Stimulated activated CD8-positive, alpha-beta memory T cell treated with anti-CD3 and anti-CD28 coated beads, Interleukin-2, amount 100 ng/mL, for 1 hour (primary cell): ENCODE measurements around the gene GJC2.
"Not testable (repeated sequence)": the region's sequence is repeated elsewhere in the genome, so short reads cannot be mapped to it uniquely, and the experiment has no call there.

ENCODE experiments used
- DNase-seq, 2 donors: peaks; one replicate each; pipeline ENCODE4 v3.0.0-alpha.2; 2020; ENCODE audit warnings: low read depth in 2 of 2

The GJC2 gene

GRCh38 chr1:228173528-228174481, 24.1 kb downstream of the GJC2 start:
- DNase-seq: not testable (repeated sequence)

- DNase-seq: peak in 1 of 2 donors; percentile 20
These were observed 25.0 kb downstream of the GJC2 start for GRCh38 chr1:228174482-228175315.

DNA sequence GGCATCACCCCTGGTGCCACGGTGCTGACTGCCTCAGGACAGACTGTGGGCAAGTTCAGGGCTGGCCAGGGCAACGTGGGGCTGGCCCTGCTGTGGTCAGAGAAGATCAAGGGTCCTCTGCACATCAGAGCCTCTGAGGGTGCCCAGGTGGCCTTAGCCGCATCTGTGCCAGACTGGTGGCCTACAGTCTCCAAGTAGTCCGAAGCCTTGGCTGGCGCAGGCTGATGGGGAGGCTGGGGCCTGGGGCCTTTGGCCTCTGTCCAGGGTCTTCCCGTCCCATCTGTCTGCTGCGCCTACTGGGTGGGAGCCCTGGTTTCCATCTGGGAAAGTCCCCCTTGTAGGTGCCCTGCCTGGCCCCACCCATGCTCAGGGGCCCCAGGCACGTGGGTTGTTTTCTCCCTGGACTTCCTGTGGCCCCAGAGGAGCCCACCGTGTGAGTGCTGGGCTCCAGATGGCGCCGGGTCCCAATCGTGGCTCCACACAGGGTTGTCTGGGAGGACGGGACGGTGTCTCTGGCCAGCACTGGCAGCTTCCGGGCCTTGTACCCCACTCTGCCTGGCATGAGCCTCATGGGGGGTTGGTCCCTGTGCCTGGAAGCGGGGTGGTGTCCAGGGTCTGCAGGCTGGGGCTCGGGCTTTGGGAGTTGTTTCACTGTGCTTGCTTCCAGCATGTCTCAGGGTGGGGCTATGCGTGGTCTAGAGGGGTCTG, 25.7 kb downstream of the GJC2 start:
- DNase-seq: no peak

- no peak for DNase-seq
These were observed 26.3 kb downstream of the GJC2 start for GRCh38 chr1:228176024-228176395.

GRCh38 chr1:228176461-228177182, 26.9 kb downstream of the GJC2 start:
- DNase-seq: no peak

DNA sequence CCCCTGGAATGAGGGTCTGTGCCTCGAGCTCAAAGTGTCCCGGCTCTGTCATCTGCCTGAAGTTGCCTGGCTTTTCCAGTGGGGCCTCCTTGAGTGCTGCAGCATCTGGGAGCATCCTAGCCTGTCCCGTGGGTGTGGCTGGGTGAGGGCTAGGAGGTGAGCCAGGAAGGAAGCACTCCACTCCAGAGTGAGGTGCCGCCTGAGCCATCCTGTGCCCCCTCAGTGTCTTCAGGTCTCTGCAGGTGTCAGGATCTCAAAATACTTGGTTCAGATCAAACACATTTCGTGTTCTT, 27.4 kb downstream of the GJC2 start:
- no peak for DNase-seq

DNA sequence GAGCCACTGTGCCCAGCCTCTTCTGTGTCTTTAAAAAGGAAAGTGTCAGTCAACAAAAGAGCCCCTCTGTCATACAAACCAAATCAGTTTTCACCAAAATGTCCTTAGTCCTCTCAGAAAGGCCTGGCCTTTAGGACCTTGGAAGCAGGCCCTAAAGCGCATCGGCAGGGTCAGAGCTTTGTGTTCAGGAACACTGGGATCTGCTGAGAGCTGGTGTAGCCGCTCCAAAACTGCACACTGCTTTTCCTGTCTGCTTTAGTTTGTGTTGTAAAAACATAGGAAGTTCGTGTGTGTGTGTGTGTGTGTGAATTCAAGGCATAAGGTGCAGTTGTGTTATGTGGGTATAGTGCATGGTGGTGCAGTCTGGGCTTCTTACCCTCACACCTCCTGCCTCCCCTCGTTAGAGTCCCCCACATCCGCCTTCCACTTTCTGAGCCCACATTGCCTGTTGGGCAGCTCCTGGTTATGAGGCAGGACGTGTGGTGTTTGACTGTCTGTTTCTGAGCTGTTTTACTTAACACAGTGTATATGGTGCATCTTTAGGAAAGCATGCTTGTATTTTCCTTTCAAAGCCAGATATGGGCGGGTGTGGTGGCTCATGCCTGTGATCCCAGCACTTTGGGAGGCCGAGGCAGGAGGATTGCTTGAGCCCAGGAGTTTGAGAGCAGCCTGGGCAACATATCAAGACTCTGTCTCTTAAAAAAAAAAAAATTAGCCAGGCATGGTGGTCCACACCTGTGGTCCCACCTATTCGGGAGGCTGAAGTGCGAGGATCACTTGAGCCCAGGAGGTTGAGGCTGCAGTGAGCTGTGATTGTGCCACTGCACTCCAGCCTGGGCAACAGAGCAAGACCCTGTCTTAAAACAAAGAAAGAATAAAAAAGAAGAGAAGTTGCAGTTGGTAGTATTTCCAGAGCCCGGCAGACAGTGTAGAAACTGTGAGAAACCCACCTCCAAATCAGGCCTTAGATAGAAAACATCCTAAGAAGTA, 28.3 kb downstream of the GJC2 start:
- no peak for DNase-seq

GRCh38 chr1:228178737-228179684, 29.3 kb downstream of the GJC2 start:
- no peak for DNase-seq

DNA sequence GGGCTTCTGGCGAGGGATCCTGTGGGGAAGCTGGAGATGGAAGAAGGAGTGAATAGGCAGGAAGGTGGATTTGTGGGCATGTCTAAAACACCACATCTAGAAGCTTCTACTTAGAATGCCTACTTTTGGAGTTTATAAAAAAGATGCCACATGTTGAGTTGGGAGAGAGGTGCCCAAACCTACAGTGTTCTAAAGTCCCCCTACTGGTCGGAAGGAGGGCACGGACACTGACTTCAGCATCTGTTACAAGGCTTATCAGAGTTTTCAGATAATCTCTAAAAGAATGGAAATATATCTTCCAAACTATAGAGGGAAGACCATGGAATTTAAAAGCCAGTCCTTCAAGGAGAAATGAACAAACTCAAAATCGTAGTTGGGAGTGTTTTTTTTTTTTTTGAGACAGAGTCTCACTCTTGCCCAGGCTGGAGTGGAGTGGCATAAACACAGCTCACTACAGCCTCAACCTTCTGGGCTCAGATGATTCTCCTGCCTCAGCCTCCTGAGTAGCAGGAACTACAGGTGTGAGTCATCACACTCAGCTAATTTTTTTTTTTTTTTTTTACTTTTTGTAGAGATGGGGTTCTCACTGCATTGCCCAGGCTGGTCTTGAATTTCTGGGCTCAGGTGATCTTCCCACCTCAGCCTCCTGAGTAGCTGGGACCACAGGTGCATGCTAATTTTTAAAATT, 30.7 kb downstream of the GJC2 start:
- no peak for DNase-seq

DNA sequence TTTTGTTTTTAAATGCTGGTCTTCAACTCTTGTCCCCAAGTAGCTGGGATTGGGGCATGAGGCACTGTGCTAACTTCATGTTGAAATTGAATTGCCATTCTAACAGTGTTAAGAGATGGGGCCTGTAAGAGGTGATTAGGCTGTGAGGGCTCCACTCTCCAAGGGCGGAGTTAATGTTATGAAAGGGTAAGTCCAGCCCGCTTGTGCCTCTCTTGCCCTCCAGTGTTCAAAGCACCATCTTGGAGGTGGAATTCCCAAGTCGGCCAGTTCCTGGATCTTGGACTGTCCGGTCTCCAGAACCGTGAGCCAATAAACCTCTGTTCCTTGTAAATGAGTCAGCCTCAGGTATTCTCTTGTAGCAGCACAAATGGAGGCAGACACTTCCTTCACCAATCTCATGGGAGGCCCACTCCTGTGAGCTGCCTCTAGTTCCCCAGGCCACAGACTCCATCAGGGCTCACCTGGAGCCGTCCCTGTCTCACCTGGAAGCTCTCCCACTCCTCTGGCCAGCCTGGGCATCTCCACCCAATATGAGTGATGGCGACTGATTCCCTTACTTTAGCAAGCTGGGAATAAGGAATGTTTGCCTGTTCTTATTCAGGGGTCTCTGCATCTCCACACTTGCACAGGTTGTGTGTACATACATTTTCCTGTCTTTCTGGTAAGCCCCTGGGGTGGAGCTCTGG, 31.4 kb downstream of the GJC2 start:
- DNase-seq: no peak

DNA sequence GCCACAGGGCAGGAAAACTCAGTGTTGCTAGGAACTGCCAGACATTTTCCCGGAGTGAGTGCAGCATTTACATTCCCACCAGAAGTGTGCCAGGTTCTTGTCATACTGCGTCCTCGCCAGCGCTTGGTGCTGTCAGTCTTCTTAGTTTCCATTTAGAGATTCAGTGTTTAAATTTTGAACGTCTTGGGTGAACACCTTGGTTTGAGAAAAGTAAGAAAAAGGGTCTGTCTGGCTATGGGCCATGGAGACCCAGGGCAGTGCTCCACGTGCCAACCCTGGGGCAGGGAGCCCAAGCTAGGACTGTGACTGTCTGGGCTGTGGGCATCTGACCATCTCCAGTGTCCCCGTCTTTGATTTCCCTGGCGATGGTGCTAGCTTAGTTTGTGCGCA, 31.9 kb downstream of the GJC2 start:
- no peak for DNase-seq

DNA sequence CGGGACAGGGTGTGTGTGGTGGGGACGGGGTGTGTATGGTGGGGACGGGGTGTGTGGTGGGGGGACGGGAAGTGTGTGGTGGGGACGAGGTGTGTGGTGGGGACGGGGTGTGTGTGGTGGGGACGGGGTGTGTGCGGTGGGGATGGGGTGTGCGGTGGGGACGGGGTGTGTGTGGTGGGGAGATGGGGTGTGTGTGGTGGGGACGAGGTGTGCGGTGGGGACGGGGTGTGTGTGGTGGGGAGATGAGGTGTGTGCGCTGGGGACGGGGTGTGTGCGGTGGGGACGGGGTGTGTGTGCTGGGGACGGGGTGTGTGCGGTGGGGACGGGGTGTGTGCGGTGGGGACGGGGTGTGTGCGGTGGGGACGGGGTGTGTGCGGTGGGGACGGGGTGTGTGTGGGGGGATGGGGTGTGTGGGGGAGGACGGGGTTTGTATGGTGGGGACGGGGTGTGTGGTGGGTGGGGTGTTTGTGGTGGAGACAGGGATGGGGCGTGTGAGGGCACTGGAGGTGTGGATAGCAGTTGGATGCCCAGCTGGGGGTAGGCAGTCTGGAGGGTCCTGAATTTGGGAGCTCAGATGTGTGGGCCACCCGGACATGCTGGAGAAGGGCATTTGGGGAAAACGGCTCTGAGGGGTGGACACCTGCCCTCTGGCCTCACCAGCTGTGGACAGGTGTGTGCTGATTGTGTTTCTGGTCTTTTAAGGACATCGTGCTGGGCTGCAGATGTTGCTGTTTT, 32.7 kb downstream of the GJC2 start:
- DNase-seq: no peak

- DNase-seq: no peak
These were observed 34.4 kb downstream of the GJC2 start for GRCh38 chr1:228184152-228184551.

GRCh38 chr1:228185641-228185965, 35.9 kb downstream of the GJC2 start:
- DNase-seq: no peak

DNA sequence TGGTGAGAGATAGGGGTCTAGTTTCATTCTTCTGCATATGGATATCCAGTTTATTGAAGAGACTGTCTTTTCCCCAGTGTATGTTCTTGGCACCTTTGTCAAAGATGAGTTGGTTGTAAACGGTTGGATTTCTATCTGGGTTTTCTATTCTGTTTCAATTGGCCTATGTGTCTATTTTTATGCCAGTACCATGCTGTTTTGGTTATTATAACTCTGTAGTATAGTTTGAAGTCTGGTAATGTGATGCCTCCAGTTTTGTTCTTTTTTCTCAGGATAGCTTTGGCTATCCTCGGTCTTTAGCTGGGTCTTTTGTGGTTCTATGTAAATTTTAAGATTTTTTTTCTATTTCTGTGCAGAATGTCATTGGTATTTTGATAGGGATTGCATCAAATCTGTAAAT, 38.5 kb downstream of the GJC2 start:
- not testable (repeated sequence) for DNase-seq

DNA sequence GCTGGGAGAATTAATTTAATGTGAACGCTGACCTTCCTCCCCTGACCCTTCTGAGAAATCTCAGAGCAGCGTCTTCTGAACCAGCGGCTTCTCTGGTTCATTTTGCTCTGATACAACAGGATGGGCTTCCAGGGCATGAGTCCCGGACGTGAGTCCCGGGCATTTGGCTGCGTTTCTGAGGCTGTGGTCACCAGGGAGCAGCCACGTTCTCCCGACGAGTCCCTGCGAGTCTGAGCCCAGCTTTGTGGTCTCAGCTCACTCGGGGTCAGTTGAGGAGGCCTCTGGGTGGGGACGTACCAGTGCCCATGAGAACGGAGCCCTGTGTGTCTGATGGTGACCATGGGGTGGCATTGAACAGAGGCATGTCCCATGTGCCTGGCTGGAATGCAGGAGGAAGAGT, 40.5 kb downstream of the GJC2 start:
- no peak for DNase-seq

GRCh38 chr1:228190778-228191177, 41.0 kb downstream of the GJC2 start:
- no peak for DNase-seq

GRCh38 chr1:228194436-228194835, 44.7 kb downstream of the GJC2 start:
- DNase-seq: no peak
